ENCODE results near the gene MLXIP.

The MLXIP gene

DNA sequence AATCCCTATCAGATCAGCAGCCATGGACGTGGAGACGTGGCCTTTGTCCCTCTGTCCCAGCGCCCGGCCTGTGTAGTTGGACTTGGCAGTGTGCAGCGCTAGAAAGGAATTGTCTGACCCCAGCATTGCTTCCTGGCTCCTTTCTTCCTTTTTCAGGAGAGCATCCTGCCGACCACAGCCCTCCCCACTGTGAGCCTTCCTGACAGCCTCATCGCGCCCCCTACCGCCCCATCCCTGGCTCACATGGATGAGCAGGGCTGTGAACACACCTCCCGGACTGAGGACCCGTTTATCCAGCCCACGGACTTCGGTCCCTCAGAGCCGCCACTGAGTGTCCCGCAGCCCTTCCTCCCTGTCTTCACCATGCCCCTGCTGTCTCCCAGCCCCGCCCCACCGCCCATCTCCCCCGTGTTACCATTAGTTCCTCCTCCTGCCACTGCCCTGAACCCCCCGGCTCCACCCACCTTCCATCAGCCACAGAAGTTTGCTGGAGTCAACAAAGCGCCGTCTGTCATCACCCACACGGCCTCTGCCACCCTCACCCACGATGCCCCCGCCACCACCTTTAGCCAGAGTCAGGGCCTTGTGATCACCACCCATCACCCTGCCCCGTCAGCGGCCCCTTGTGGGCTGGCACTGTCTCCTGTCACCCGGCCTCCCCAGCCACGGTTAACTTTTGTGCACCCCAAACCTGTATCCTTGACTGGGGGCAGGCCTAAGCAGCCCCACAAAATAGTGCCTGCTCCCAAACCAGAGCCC is 54.8 kb downstream of the MLXIP start:
- Mint-ChIP-seq H3K27me3 (no peaks in the 10 kb centered on the region), H3K4me1 (no peaks in the 10 kb centered on the region), H3K27ac (peak overlapping the region; percentile 54 to 86), H3K9me3 (no peaks in the 10 kb centered on the region), H3K4me3 (no peak overlapping the region)
- DNase-seq = no peak
- no peak for ATAC-seq

DNA sequence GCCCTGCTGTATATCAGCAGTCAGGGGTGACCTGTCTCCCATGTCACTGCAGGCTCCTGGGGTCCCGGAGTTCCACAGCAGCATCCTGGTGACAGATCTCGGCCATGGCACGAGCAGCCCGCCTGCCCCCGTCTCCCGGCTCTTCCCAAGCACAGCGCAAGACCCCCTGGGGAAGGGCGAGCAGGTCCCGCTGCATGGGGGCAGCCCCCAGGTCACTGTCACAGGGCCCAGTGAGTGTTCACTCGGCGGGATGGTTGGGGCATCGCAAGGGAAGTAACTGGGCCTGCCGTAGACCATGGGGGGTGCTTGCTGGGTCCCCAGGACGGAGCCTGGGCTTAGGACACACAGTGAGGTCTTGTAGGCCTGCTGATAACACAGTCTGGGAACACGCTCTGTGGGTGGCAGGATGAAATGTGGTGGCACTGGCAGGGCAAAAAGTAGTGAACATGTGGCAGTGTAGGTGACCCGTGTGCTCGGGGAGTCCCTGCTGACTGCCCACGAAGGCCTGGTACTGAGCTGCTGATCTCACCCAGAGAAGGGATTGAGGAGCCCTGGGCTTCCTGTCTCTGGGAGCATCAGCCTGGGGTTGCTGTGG is 57.0 kb downstream of the MLXIP start:
- peak overlapping the region; percentile 55 to 89 for H3K27ac Mint-ChIP-seq
- H3K4me1 Mint-ChIP-seq = no peaks in the 10 kb centered on the region
- no peak overlapping the region for H3K4me3 Mint-ChIP-seq
- ATAC-seq = no peak
- H3K9me3 Mint-ChIP-seq = no peaks in the 10 kb centered on the region
- no peaks in the 10 kb centered on the region for H3K27me3 Mint-ChIP-seq
- no peak for DNase-seq

DNA sequence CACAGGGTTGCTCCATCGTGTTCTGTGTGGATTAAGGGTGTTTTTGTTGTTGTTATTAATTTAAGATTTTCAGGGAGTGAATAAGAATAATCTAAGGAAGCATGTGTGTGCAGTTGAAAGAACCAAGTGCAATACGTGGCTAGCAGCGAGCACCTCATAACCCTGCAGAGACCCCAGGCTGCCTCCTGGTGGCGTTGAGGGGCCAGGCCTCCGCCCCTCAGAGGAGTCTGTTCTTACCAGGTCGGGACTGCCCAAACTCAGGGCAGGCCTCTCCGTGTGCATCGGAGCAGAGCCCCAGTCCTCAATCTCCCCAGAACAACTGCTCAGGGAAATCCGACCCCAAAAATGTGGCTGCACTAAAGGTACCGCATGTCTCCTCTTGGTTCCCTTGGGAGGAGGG is 58.7 kb downstream of the MLXIP start:
- no peak overlapping the region for H3K27ac Mint-ChIP-seq
- ATAC-seq (peak; percentile 34), DNase-seq (no peak)
- no peaks in the 10 kb centered on the region for H3K4me1 Mint-ChIP-seq
- no peaks in the 10 kb centered on the region for H3K9me3 Mint-ChIP-seq
- no peaks in the 10 kb centered on the region for H3K27me3 Mint-ChIP-seq
- no peak overlapping the region for H3K4me3 Mint-ChIP-seq

DNA sequence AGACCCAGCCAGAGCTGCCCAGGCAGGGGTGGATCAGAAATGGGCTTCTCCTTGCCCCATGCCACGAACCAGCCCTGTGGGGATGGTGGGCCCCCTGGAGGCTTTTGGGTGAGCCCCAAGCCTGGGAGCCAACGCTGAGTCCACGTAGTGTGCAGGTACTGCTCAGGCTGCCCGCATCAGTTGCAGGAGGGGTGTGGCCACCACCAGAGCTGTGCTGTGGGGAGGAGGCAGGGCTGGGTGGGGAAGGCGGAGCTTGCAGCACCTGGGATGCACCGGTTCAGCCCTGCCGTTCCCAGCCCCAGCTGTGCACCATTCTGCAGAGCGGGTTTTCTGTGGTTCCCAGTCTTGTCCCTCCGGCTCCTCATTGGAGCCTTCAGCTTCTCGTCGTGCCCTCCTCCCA is 59.1 kb downstream of the MLXIP start:
- ATAC-seq = peak; percentile 12
- Mint-ChIP-seq H3K4me3 (no peak overlapping the region), H3K9me3 (no peaks in the 10 kb centered on the region), H3K27ac (no peak overlapping the region), H3K27me3 (no peaks in the 10 kb centered on the region), H3K4me1 (no peaks in the 10 kb centered on the region)
- DNase-seq = no peak

DNA sequence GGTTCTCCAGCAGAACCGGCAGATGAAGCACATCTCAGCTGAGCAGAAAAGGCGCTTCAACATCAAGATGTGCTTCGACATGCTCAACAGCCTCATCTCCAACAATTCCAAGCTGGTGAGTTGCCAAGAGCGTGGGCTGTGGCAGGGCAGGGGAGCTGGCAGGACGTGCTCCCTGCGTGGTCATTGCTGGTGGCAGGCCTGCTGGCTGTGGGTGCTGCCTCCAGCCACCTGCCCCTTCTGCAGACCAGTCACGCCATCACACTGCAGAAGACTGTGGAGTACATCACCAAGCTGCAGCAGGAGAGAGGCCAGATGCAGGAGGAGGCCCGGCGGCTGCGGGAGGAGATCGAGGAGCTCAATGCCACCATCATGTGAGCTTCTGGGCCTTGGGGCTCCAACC is 59.6 kb downstream of the MLXIP start:
- no peaks in the 10 kb centered on the region for H3K9me3 Mint-ChIP-seq
- DNase-seq (no peak), ATAC-seq (no peak)
- no peaks in the 10 kb centered on the region for H3K4me1 Mint-ChIP-seq
- no peaks in the 10 kb centered on the region for H3K27me3 Mint-ChIP-seq
- no peak overlapping the region for H3K4me3 Mint-ChIP-seq
- H3K27ac Mint-ChIP-seq = no peak overlapping the region

DNA sequence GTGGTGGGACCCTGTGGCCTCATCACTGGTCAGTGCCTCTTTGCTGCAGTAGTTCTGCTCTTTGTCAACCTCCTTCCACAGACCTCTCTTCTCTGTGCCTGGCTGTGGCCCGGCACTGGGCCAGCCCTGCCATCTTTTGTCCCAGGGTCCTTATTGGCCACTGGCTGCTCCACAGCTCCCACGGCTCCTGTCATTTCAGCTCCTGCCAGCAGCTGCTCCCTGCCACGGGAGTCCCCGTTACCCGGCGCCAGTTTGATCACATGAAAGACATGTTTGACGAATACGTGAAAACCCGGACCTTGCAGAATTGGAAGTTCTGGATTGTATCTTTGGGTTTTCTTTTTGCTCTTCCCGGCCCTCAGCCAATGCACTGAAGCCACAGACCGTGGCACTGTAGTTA is 60.1 kb downstream of the MLXIP start:
- Mint-ChIP-seq H3K27me3 (no peaks in the 10 kb centered on the region), H3K27ac (no peak overlapping the region), H3K4me3 (peak overlapping the region in 1 of 2 donors; percentile 27), H3K9me3 (no peaks in the 10 kb centered on the region), H3K4me1 (no peaks in the 10 kb centered on the region)
- DNase-seq (no peak), ATAC-seq (no peak)

DNA sequence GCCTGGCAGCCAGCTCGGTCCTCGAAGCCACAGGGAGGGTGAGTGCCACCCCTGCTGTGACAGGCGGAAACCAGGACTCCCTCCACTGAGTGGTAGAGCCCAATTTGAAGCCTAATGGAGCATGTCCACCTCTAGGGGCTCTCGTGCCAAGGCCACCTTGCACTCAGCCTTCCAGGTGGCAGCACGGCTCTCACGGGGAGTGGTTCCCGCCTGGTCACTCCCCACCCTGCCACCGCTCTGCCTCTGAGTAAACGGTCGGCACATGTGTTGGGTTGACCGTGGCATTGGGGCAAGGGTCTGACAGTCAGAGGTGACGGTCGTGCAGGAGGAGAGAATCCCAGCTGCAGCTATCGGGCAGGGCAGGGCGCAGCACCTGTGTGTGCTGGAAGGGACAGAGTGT is 60.7 kb downstream of the MLXIP start:
- H3K27ac Mint-ChIP-seq = no peak overlapping the region

DNA sequence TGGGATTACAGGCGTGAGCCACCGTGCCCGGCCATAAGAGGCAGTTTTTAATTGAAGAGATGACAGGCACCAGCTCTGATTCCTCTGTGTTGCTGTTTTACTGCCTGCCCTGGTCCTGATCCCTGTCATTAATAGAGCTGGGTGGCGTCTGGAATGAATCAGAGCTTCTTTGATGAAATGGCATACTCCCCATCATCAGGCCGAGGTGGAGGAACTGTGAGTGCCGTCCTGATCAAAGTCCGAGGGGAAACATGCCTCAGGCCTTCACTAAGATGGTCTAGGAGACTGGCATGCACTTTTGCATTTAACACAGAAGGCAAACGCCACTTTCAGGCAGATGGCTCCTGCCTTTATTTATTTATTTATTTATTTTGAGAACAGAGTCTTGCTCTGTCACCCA is 61.4 kb downstream of the MLXIP start:
- Mint-ChIP-seq H3K27ac (peak overlapping the region in 1 of 2 donors; percentile 20), H3K4me3 (no peak overlapping the region), H3K27me3 (no peaks in the 10 kb centered on the region), H3K9me3 (no peaks in the 10 kb centered on the region), H3K4me1 (no peaks in the 10 kb centered on the region)
- DNase-seq (no peak), ATAC-seq (no peak)

More for the DNA sequence above, 60.7 kb downstream of the MLXIP start:
- ATAC-seq (no peak), DNase-seq (no peak)
- no peaks in the 10 kb centered on the region for H3K27me3 Mint-ChIP-seq
- no peak overlapping the region for H3K4me3 Mint-ChIP-seq
- H3K4me1 Mint-ChIP-seq = no peaks in the 10 kb centered on the region
- no peaks in the 10 kb centered on the region for H3K9me3 Mint-ChIP-seq

DNA sequence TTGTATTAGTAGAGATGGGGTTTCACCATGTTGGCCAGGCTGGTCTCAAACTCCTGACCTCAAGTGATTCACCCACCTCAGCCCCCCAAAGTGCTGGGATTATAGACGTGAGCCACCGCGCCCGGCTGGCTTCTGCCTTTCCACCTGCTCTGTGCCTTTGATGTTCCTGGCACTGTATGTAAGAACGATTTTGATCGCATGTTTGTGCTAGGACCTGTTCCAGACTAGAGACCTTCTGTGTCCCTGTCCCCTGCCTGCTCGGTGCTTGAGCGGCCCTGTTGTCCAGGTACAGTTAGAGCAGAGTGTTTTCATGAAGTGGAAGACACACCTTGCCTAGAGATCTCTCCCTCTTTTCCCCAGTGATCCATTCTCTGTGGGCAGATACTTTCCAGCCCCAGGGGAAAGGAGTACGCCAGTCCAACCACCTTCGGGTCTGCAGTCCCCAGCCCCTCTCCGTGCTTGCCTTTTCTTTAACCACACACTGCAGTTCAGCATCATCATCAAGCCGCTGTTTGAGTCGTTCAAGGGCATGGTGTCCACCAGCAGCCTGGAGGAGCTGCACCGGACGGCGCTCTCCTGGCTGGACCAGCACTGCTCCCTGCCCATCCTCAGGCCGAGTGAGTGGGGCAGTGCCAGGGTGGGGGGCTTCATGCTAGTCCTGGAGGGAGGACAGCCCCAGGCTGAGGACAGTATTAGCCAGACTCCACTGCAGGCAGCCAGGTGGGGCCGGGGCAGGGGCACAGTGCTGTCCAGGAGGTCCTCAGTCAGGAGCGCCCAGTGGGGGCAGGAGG is 62.1 kb downstream of the MLXIP start:
- Mint-ChIP-seq H3K4me1 (no peaks in the 10 kb centered on the region), H3K4me3 (no peak overlapping the region), H3K9me3 (no peaks in the 10 kb centered on the region), H3K27ac (peak overlapping the region; percentile 30 to 86), H3K27me3 (no peaks in the 10 kb centered on the region)
- DNase-seq (no peak), ATAC-seq (no peak)

DNA sequence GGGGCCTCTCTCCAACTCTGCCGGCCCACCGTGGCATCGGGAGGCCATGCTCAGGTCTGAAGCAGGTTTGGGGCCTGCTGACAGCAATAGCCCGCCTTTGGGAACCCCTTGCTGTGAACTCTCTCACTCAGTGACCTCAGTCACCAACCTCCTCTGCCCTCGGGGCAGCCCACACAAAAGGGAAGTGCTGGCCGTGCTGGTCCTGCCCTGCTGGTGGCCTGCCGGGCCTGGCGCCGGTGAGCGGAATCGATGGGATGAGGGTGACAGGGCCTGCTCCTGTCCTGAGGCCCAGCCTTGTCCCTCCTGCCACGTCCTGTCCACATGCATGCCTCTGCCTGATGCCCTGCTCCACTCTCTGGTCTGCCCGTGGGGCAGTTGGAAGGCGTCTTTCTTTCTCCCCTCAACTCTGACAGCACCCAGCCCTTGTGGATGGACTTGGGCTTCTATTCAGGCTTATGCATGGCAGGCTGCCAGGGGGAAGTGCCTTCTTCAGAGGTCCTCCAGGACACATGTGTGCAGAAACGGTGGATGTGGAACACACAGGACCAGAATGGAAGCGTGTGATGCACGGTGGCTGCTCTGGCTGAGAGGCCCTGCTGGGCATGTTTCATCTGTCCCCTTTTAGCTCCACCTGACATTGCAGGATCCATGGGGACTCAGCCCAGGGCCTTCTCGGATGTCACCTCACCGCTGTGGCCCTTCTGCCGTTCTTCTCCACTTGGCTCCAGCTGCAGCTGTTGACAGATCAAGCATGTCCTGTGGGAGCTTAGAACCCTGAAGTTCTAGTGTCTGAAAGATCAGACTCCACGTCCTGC is 63.6 kb downstream of the MLXIP start:
- no peaks in the 10 kb centered on the region for H3K27me3 Mint-ChIP-seq
- H3K4me1 Mint-ChIP-seq = no peaks in the 10 kb centered on the region
- no peak for ATAC-seq
- no peak for DNase-seq
- H3K9me3 Mint-ChIP-seq = no peaks in the 10 kb centered on the region
- H3K27ac Mint-ChIP-seq = peak overlapping the region; percentile 54 to 69
- no peak overlapping the region for H3K4me3 Mint-ChIP-seq

DNA sequence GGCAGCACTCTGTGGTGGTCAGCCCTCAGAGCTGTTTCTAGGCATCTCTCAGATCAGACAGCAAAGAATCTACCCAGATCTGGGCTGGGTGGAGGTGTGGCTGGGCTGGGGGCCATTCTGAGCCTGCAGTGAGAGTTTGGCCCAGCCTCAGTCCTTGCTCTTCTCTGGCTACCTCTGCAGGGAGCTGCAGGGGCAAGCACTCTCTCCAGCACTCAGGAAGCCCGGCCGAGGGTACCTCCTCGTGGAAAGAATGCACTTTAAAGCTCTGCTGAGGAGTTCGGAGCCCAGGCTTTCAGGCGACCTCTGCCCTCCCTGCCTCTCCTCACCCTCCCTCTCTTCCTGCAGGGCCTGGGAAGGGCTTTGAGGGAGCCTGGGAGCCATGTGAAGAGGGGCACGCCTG is 64.3 kb downstream of the MLXIP start:
- Mint-ChIP-seq H3K27me3 (no peaks in the 10 kb centered on the region), H3K9me3 (no peaks in the 10 kb centered on the region), H3K4me3 (no peak overlapping the region), H3K4me1 (no peaks in the 10 kb centered on the region), H3K27ac (peak overlapping the region; percentile 34 to 69)
- no peak for ATAC-seq
- no peak for DNase-seq

DNA sequence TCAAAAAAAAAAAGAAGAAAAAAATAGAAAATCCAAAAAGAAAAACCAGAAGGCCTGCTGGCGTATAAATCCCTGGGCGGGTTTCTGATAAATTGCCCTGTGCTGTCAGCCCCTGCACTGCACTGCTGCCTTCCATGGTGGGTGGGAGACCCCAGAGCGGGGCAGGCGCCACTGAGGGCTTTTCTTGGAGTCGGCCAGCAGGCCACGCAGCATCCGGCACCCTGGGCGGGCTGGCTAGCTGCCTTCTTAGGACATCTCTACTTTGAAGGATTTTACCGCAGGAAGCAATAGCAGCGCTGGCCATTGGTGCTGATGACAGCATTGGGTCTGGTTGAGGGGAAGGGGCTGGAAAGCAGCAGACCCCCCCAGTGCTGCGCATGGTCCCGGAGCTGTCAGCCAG is 66.3 kb downstream of the MLXIP start:
- H3K4me1 Mint-ChIP-seq = no peaks in the 10 kb centered on the region
- H3K4me3 Mint-ChIP-seq = no peak overlapping the region
- no peaks in the 10 kb centered on the region for H3K27me3 Mint-ChIP-seq
- ATAC-seq (no peak), DNase-seq (no peak)
- H3K9me3 Mint-ChIP-seq = no peaks in the 10 kb centered on the region
- peak overlapping the region in 1 of 2 donors; percentile 78 for H3K27ac Mint-ChIP-seq

DNA sequence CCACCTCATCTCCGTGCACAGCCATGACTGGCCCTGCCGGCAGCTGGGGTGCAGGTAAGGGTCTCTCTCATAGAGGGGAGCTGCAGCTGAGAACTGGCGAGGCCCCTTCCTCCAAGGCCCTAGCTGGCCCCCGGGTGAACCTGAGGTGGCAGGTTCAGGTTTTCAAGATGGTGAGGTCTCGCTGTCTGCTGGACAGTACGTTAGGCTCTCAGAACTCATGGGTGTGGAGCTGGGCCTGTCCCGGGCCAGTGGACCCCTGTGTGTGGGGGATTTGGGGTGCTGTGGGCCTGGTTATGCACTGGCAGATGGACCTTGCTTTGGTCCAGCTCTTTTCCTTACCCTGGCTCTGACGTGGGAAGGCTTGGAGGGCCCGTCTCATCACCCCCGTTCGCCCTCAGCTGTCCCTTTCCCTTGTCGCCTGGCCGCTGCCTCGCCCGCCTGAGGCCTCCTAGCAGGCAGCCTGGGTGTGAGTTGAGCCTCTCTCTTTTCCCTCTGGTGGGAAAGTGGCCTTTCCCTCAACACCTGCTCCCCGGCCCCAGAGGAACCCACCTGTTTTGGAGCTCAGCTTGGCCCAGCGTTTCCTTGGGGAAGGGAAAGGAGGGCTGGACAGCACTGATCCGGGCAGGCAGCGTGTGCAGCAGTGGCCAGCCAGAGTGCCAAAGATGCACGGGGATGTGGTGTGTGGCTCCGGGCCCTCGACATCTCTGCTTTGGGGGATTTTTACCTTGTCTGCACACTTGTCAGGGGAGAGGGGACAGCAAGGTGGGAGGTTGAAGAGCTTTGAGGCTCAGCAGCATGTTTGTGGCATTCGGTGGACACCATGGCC is 67.2 kb downstream of the MLXIP start:
- ATAC-seq (no peak), DNase-seq (no peak)
- no peaks in the 10 kb centered on the region for H3K4me1 Mint-ChIP-seq
- no peaks in the 10 kb centered on the region for H3K27me3 Mint-ChIP-seq
- no peak overlapping the region for H3K4me3 Mint-ChIP-seq
- H3K27ac Mint-ChIP-seq = peak overlapping the region in 1 of 2 donors; percentile 78
- no peaks in the 10 kb centered on the region for H3K9me3 Mint-ChIP-seq

DNA sequence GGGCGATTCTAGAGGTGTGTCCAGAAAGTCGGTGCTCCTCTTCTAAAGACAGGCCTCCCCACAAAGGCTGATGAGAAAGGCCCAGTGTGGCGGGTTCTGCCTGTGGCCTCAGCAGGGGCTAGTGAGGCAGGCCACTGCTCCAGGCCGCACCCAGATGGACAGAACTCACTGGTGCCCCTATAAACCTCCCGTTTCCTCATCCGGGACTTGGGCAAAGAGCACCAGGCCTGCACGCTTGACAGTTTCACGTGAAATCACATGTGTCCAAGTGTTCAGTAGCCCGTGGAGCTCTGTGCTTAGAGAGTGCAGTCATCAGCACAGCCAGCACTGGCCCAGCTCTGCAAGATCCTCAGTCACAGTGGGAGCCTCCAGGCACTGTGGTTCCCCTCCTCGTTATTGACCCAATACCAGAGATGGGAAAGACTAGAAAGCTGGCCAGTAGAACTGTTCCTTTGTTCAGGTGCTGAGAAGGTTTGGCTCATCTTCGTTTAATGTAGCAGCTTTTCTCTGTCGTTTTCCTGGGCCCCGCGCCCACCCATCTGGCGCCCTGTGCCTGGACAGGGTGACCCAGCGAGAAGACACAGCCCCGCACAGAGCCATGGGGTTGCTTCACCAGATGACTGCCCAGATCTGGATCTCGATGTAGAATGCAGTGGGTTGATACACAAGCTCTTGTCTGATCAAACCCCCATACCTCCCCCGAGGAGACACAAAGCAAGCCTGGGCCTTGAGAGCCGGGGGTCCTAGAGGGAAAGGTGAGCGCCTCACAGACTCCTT is 69.1 kb downstream of the MLXIP start:
- Mint-ChIP-seq H3K27me3 (no peaks in the 10 kb centered on the region), H3K9me3 (no peaks in the 10 kb centered on the region), H3K27ac (peak overlapping the region; percentile 6 to 43), H3K4me3 (no peak overlapping the region), H3K4me1 (no peaks in the 10 kb centered on the region)
- no peak for ATAC-seq
- no peak for DNase-seq
